ENCODE results near the gene SPPL2A. TPM values are rescaled to one million over a fixed set of nuclear protein-coding genes. Genes with fewer than 3 reads are reported as not detected.

SPPL2A gene
- total RNA-seq, 1 experiment from 2014 or later = 61.0 TPM

DNA sequence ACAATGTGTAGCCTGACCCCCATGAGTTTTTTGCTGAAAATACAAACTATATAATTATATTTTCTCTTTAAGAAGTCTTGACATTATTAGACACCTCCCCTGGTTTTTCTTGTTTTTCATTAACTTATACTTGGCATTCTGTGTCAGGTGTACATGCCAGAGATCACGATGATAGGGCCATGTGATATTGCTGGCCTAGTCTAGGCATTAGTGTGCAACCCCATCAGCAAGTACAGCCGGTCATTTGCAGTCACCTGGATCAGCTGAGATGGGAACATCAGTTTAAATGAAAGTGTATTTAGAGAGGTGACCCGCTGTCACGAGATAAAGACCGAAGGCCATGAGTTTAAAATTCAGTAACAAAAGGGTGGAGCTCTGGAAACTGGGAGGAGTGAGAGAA is 12.6 kb upstream of the SPPL2A start:
- DNase-seq (ENCODE audit: low read depth, low spot score) (no peak), ATAC-seq (no peak)
- no peaks in the 10 kb centered on the region for H4K20me1 ChIP-seq (ENCODE audit: insufficient read depth)
- no peak overlapping the region for H3K27ac ChIP-seq (ENCODE audit: low read depth, low read length)
- H3K4me1 ChIP-seq (ENCODE audit: control insufficient read depth in 1 of 2, insufficient read depth in 2 of 2, low read length in 2 of 2) = peaks cover 0 to 4% of the 10 kb centered on the region in 2 experiments; a peak in 1 of 4 replicates
- POLR2A ChIA-PET = interaction anchor here (0.7 kb wide), 1 partner anchor 421 kb away, joined by 4 read pairs; no protein-coding TSS in a partner anchor
- no peaks in the 10 kb centered on the region for H3K79me2 ChIP-seq (ENCODE audit: insufficient read depth, low read length)
- H3K9ac ChIP-seq (ENCODE audit: low read length) = no peak overlapping the region
- RAD21 ChIA-PET (ENCODE audit: low non-redundant PET in 1 of 2, low total read pairs in 2 of 2, uncharacterized antibody in 2 of 2, unreplicated experiment in 2 of 2) = no interaction called here
- TF ChIP-seq, protein P1, sequence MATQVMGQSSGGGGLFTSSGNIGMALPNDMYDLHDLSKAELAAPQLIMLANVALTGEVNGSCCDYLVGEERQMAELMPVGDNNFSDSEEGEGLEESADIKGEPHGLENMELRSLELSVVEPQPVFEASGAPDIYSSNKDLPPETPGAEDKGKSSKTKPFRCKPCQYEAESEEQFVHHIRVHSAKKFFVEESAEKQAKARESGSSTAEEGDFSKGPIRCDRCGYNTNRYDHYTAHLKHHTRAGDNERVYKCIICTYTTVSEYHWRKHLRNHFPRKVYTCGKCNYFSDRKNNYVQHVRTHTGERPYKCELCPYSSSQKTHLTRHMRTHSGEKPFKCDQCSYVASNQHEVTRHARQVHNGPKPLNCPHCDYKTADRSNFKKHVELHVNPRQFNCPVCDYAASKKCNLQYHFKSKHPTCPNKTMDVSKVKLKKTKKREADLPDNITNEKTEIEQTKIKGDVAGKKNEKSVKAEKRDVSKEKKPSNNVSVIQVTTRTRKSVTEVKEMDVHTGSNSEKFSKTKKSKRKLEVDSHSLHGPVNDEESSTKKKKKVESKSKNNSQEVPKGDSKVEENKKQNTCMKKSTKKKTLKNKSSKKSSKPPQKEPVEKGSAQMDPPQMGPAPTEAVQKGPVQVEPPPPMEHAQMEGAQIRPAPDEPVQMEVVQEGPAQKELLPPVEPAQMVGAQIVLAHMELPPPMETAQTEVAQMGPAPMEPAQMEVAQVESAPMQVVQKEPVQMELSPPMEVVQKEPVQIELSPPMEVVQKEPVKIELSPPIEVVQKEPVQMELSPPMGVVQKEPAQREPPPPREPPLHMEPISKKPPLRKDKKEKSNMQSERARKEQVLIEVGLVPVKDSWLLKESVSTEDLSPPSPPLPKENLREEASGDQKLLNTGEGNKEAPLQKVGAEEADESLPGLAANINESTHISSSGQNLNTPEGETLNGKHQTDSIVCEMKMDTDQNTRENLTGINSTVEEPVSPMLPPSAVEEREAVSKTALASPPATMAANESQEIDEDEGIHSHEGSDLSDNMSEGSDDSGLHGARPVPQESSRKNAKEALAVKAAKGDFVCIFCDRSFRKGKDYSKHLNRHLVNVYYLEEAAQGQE (IDR thresholded peaks at IDR 0.05; ENCODE audit: low read depth) = no peak
- TF ChIP-seq ZFX (IDR thresholded peaks at IDR 0.05) (no peak), ZNF274 (IDR thresholded peaks at IDR 0.05; ENCODE audit: low read depth, low read length) (no peak), CBX3 (IDR thresholded peaks at IDR 0.05; ENCODE audit: low read depth) (no peak), JUND (IDR thresholded peaks at IDR 0.05) (no peak), POLR2AphosphoS5 (IDR thresholded peaks at IDR 0.05; ENCODE audit: low read depth, low read length) (no peak), RAD21 (IDR thresholded peaks at IDR 0.05; ENCODE audit: low read depth) (no peak), EZH2 (IDR thresholded peaks at IDR 0.05) (no peak), SP1 (IDR thresholded peaks at IDR 0.05; ENCODE audit: low read depth) (no peak), SIN3A (IDR thresholded peaks at IDR 0.05; ENCODE audit: low read depth) (no peak), EGR1 (IDR thresholded peaks at IDR 0.05; ENCODE audit: low read depth) (no peak), YY1 (IDR thresholded peaks at IDR 0.05; ENCODE audit: extremely low read depth, insufficient replicate concordance, low read depth, low read length) (no peak)
- TF ChIP-seq, protein P2, sequence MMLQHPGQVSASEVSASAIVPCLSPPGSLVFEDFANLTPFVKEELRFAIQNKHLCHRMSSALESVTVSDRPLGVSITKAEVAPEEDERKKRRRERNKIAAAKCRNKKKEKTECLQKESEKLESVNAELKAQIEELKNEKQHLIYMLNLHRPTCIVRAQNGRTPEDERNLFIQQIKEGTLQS (IDR thresholded peaks at IDR 0.05) = no peak
- BruUV-seq (replicated peaks) = no TSS peak
- H3K9me2 ChIP-seq (ENCODE audit: insufficient read depth) = no peaks in the 10 kb centered on the region
- H3K4me2 ChIP-seq (ENCODE audit: low read length) = no peak overlapping the region
- H3K36me3 ChIP-seq (ENCODE audit: control insufficient read depth in 1 of 2, insufficient read depth in 2 of 2, low read length in 2 of 2) = no peaks in the 10 kb centered on the region
- intact Hi-C loops (cut with micrococcal nuclease) = no loop called here
- H3K4me3 ChIP-seq (replicated peaks in 1 of 2; ENCODE audit: low read depth in 1 of 2, low read length in 2 of 2) = no peak overlapping the region
- H3K9me3 ChIP-seq (ENCODE audit: control insufficient read depth in 1 of 2, insufficient read depth in 1 of 2, low read depth in 1 of 2, low read length in 2 of 2) = no peaks in the 10 kb centered on the region
- CTCF ChIA-PET = no interaction called here
- H2AFZ ChIP-seq (ENCODE audit: low read depth, low read length, poor library complexity, severe bottlenecking) = no peak overlapping the region
- no peaks in the 10 kb centered on the region for H3K27me3 ChIP-seq (ENCODE audit: insufficient read depth, low read length)

Measured in HCT116 (cell line).